Motor neuron (in vitro differentiated cells): ENCODE data around the gene ZNF329. TPM values are rescaled to one million over a fixed set of nuclear protein-coding genes. Genes with fewer than 3 reads are reported as not detected.
"Not testable (repeated sequence)": the region's sequence is repeated elsewhere in the genome, so short reads cannot be mapped to it uniquely, and the experiment has no call there.

Experiments
- ATAC-seq, 8 experiments: fragments of 200-7000 bp; cut with Tn5 transposase; replicated peaks in 6 of 8; 2 replicates each; pipeline ENCODE4 v1.8.0; 2021; ENCODE audit warnings: mild to moderate bottlenecking in 8 of 8, moderate library complexity in 8 of 8
- H3K27ac ChIP-seq, 2 donors: fragments of 250-450 bp; sonication (Bioruptor Pico); 2 replicates each; pipeline ENCODE4 v1.9.0; 2021; ENCODE audit warnings: antibody characterized with exemption in 2 of 2, mild to moderate bottlenecking in 2 of 2, moderate library complexity in 1 of 2
- H3K4me1 ChIP-seq, 2 donors: fragments of 250-450 bp; sonication (Bioruptor Pico); replicated peaks in 1 of 2; 2 replicates each; pipeline ENCODE4 v1.6.1; 2021; ENCODE audit warnings: antibody characterized with exemption in 2 of 2, mild to moderate bottlenecking in 2 of 2, moderate library complexity in 1 of 2
- H3K4me3 ChIP-seq, 5 donors: fragments of 250-450 bp; sonication (Bioruptor Pico); 2 replicates each; pipeline ENCODE4 v1.9.0; 2021; ENCODE audit warnings: antibody characterized with exemption in 5 of 5, mild to moderate bottlenecking in 5 of 5, moderate library complexity in 4 of 5
- WGBS, 10 experiments: fragments of 450-650 bp; shearing (Covaris generic); methylation state at CpG; one replicate each; pipeline ENCODE4 v1.0.0; 2022; 5-methylcytosine and 5-hydroxymethylcytosine counted together
- in situ Hi-C, 9 experiments: fragments of 400-800 bp; cut with MboI; loops; one replicate each; pipeline ENCODE4 v1.15.0; 2021; ENCODE audit warnings: low sequenced_read_pairs in 9 of 9, low pct_unique_long_range_greater_than_20kb in 2 of 9; ENCODE audit not compliant: unreplicated experiment in 9 of 9
- total RNA-seq, 8 experiments: library from RNA; unstranded; fragments of 300-600 nt; gene quantifications; 2 replicates each; pipeline versions ENCODE4 v1.2.3 to v1.2.4, GENCODE V29; 2022

The ZNF329 gene
- total RNA-seq, 8 experiments from 2014 or later: 4.3 to 23.2 (median 16.1) TPM

- Histone ChIP-seq H3K4me3 (peak overlapping the region; percentile 94 to 99 (median 98)), H3K4me1 (peaks cover 4% of the 10 kb centered on the region in 2 donors), H3K27ac (peak overlapping the region; percentile 77 to 91)
- WGBS, 10 experiments: 8 to 31% (median 17%) methylated on average over 4 to 19 of the region's 85 CpGs; no CpG with 5 or more reads in 3 of the 10 experiments
- in situ Hi-C loops: no loop called here
- peak; percentile 79 to 92 (median 88) for ATAC-seq
Observed at GRCh38 chr19:58154679-58155648, 4.4 kb upstream of the ZNF329 start.

DNA sequence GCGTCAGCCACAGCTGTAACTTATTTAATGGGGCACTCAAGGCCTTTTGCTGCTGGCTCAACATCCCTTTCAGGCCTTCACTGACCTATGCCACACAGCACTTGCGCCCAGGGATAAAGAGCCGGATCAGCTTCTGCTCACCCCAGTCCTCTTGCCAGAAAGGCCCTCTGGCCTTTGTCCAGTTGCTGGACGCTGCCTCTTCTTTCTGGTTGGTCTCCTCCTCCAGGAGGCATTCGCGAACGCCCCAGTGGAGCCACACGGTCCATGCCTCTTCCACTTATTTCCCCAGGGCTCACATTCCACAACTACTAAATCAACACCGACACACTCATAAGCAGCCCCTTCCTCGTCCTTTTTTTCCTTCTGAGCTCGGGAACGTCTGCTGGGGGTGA, 3.7 kb upstream of the ZNF329 start:
- H3K4me3 ChIP-seq: peak overlapping the region; percentile 94 to 99 (median 98)
- in situ Hi-C loops: no loop called here
- peak overlapping the region; percentile 77 to 91 for H3K27ac ChIP-seq
- ATAC-seq: peak; percentile 3 to 36 (median 6)
- peaks cover 4% of the 10 kb centered on the region in 2 donors for H3K4me1 ChIP-seq
- WGBS, 10 experiments: 0 to 83% (median 20%) methylated on average over 1 to 11 of the region's 12 CpGs; no CpG with 5 or more reads in 5 of the 10 experiments

- WGBS, 10 experiments: 100% methylated on average over 1 to 2 of the region's 2 CpGs; no CpG with 5 or more reads in 6 of the 10 experiments
- H3K4me3 ChIP-seq: no peak overlapping the region
- in situ Hi-C loops: no loop called here
- peaks cover 4% of the 10 kb centered on the region in 2 donors for H3K4me1 ChIP-seq
- ATAC-seq: no peak
- no peak overlapping the region for H3K27ac ChIP-seq
Observed at GRCh38 chr19:58153386-58153785, 2.8 kb upstream of the ZNF329 start.

DNA sequence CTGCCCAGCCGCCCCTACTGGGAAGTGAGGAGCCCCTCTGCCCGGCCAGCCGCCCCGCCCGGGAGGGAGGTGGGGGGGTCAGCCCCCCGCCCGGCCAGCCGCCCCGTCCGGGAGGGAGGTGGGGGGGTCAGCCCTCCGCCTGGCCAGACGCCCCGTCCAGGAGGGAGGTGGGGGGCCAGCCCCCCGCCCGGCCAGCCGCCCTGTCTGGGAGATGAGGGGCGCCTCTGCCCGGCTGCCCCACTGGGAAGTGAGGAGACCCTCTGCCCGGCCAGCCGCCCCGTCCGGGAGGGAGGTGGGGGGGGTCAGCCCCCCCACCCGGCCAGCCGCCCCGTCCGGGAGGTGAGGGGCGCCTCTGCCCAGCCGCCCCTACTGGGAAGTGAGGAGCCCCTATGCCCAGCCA, 3.1 kb downstream of the ZNF329 start:
- H3K4me3 ChIP-seq, in situ Hi-C loops, H3K27ac ChIP-seq, H3K4me1 ChIP-seq, ATAC-seq: not testable (repeated sequence)
- no CpG with 5 or more reads among the region's 28 CpGs for WGBS, 10 experiments

- Histone ChIP-seq H3K4me3 (no peak overlapping the region), H3K4me1 (no peaks in the 10 kb centered on the region), H3K27ac (no peak overlapping the region)
- in situ Hi-C loops: no loop called here
- WGBS, 10 experiments: 41 to 100% (median 97%) methylated on average over 1 to 3 of the region's 3 CpGs; no CpG with 5 or more reads in 3 of the 10 experiments
- no peak for ATAC-seq
Observed at GRCh38 chr19:58145849-58146248, 4.7 kb downstream of the ZNF329 start.

DNA sequence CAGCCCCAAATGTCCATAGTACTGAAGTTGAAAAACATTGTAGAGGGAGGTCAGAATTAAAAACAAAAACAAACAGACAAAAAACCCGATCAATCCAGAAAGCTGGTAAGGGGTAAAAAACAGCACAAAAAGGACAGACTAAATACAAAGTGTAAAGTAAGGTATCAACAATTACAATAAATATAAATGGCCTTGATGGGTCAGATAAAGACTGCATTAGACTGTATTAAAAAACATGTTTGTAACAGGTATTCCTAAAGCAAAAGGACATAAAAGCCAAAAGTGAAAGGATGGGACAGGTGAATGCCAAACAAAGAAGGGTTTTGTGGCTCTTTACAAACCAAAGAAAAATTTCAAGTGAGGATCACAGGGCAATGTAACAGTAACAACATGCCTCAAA, 16.3 kb downstream of the ZNF329 start:
- H3K4me1 ChIP-seq: no peaks in the 10 kb centered on the region
- in situ Hi-C loops: no loop called here
- ATAC-seq: no peak
- no peak overlapping the region for H3K27ac ChIP-seq
- no peak overlapping the region for H3K4me3 ChIP-seq
- 83 to 100% (median 95%) methylated on average over 1 of the region's 1 CpG; no CpG with 5 or more reads in 1 of the 10 experiments for WGBS, 10 experiments

DNA sequence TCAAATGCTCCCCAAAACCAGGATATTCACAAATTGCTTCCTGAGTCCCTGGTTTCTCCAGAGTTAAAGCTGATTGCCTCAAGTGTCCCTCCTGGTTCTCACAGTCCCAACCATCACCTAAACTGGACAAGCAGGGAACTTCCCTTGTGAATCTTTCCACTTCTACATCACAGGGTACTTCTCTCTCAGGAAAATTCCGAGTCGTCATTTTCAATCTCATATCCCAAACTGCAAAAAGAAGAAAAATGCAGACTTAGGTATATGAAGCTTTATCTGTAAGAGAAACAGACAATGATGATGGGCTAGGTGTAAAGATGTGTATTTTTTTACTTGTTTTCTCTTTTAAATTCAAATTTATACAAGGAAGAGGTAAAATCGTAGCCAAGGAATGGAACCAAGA, 21.3 kb downstream of the ZNF329 start:
- 50 to 100% (median 88%) methylated on average over 1 to 3 of the region's 3 CpGs; no CpG with 5 or more reads in 2 of the 10 experiments for WGBS, 10 experiments
- in situ Hi-C loops: no loop called here

GRCh38 chr19:58128041-58128685, 22.4 kb downstream of the ZNF329 start:
- in situ Hi-C loops: no loop called here
- no peak for ATAC-seq
- H3K4me3 ChIP-seq: no peak overlapping the region
- no peak overlapping the region for H3K27ac ChIP-seq
- no peaks in the 10 kb centered on the region for H3K4me1 ChIP-seq
- WGBS, 10 experiments: 83 to 100% (median 93%) methylated on average over 2 to 9 of the region's 12 CpGs; no CpG with 5 or more reads in 1 of the 10 experiments

More for the DNA sequence above, 21.3 kb downstream of the ZNF329 start:
- Histone ChIP-seq H3K27ac (no peak overlapping the region), H3K4me3 (no peak overlapping the region), H3K4me1 (no peaks in the 10 kb centered on the region)
- ATAC-seq: no peak

GRCh38 chr19:58123354-58123753, 27.2 kb downstream of the ZNF329 start:
- in situ Hi-C loops: no loop called here
- Histone ChIP-seq H3K4me3 (no peak overlapping the region), H3K4me1 (no peaks in the 10 kb centered on the region), H3K27ac (no peak overlapping the region)
- 0 to 60% (median 28%) methylated on average over 1 to 3 of the region's 5 CpGs; no CpG with 5 or more reads in 4 of the 10 experiments for WGBS, 10 experiments
- no peak for ATAC-seq

GRCh38 chr19:58118979-58119733, 31.4 kb downstream of the ZNF329 start:
- 8 to 100% (median 65%) methylated on average over 1 to 4 of the region's 5 CpGs; no CpG with 5 or more reads in 2 of the 10 experiments for WGBS, 10 experiments
- H3K27ac ChIP-seq: no peak overlapping the region
- H3K4me1 ChIP-seq: no peaks in the 10 kb centered on the region
- in situ Hi-C loops: no loop called here
- no peak for ATAC-seq
- no peak overlapping the region for H3K4me3 ChIP-seq

GRCh38 chr19:58117841-58118575, 32.6 kb downstream of the ZNF329 start:
- Histone ChIP-seq H3K4me3 (no peak overlapping the region), H3K27ac (no peak overlapping the region), H3K4me1 (no peaks in the 10 kb centered on the region)
- in situ Hi-C loops: no loop called here
- 0 to 93% (median 75%) methylated on average over 2 to 8 of the region's 77 CpGs; no CpG with 5 or more reads in 3 of the 10 experiments for WGBS, 10 experiments
- ATAC-seq: no peak

- H3K4me3 ChIP-seq: no peak overlapping the region
- no peak for ATAC-seq
- H3K27ac ChIP-seq: no peak overlapping the region
- no peaks in the 10 kb centered on the region for H3K4me1 ChIP-seq
- WGBS, 10 experiments: 0 to 100% (median 56%) methylated on average over 1 to 3 of the region's 3 CpGs; no CpG with 5 or more reads in 1 of the 10 experiments
- in situ Hi-C loops: no loop called here
Observed at GRCh38 chr19:58108546-58108817, 42.1 kb downstream of the ZNF329 start.
